Natural killer cell treated with Interleukin-12 subunit alpha and Interleukin-12 subunit beta and Interleukin-15 and Interleukin-18, amount 100 ng/mL, for 72 hours (primary cell): Measurements from ENCODE around the gene PARP2. TPM values are rescaled to one million over a fixed set of nuclear protein-coding genes. Genes with fewer than 3 reads are reported as not detected.
A peak's percentile ranks its signal among the peaks of the same experiment; 100 is the strongest.

ENCODE experiments used
- ATAC-seq, 2 donors: fragments of 150-1000 bp; cut with Tn5 transposase in 1 of 2; sonication (Bioruptor Pico), chemical (Tn5 transposase) in 1 of 2; 2 replicates each; pipeline ENCODE4 v1.10.0; 2021
- DNase-seq: peaks from one replicate; pipeline ENCODE4 v3.0.0; 2022; ENCODE audit warnings: low spot score
- H3K27ac Mint-ChIP-seq, 2 donors: 1 replicate in 1 of 2; 2 replicates in 1 of 2; pipeline ENCODE4 v1.8.0; 2022; ENCODE audit warnings: mixed read lengths in 2 of 2, mild to moderate bottlenecking in 1 of 2, moderate library complexity in 1 of 2
- H3K27me3 Mint-ChIP-seq, 2 donors: 1 replicate in 1 of 2; 2 replicates in 1 of 2; pipeline ENCODE4 v1.8.0; 2022; ENCODE audit warnings: mixed read lengths in 2 of 2
- H3K36me3 Mint-ChIP-seq: one replicate; pipeline ENCODE4 v1.8.0; 2022; ENCODE audit warnings: mixed read lengths
- H3K4me1 Mint-ChIP-seq, 2 donors: 1 replicate in 1 of 2; 2 replicates in 1 of 2; pipeline ENCODE4 v1.8.0; 2022; ENCODE audit warnings: low read depth in 2 of 2, mixed read lengths in 2 of 2, mild to moderate bottlenecking in 1 of 2
- H3K4me3 Mint-ChIP-seq: one replicate; pipeline ENCODE4 v1.8.0; 2022; ENCODE audit warnings: mixed read lengths
- H3K9me3 Mint-ChIP-seq: 2 replicates; pipeline ENCODE4 v1.8.0; 2022; ENCODE audit warnings: mixed read lengths
- total RNA-seq, 2 donors: library from RNA; stranded (reverse); gene quantifications; one replicate each; pipeline ENCODE4 v1.2.3, GENCODE V29; 2022

PARP2 gene
- total RNA-seq = 10 to 100 TPM; 23.7 to 37.2 TPM

GRCh38 chr14:20343092-20343861 is at the start of gene PARP2:
Gene PARP2, plus strand, starts transcription at chr14:20343635. Its CDS starts 7 bp downstream, at chr14:20343642.
- peaks cover 6 to 12% of the 10 kb centered on the region in 2 donors for H3K4me1 Mint-ChIP-seq
- DNase-seq (peak; percentile 96), ATAC-seq (peak; percentile 95 to 96)
- peak within 1 kb of the TSS; percentile 81 to 93 for H3K27ac Mint-ChIP-seq
- peaks cover 5% of the 10 kb centered on the region for H3K36me3 Mint-ChIP-seq
- no peaks in the 10 kb centered on the region for H3K27me3 Mint-ChIP-seq
- peak within 1 kb of the TSS; percentile 86 for H3K4me3 Mint-ChIP-seq
- no peaks in the 10 kb centered on the region for H3K9me3 Mint-ChIP-seq

GRCh38 chr14:20294636-20295035 is 48.8 kb upstream of the PARP2 start:
- ATAC-seq (no peak), DNase-seq (no peak)
- no peak overlapping the region for H3K4me3 Mint-ChIP-seq
- H3K36me3 Mint-ChIP-seq = peaks cover 53% of the 10 kb centered on the region
- H3K9me3 Mint-ChIP-seq = no peaks in the 10 kb centered on the region
- no peaks in the 10 kb centered on the region for H3K27me3 Mint-ChIP-seq
- no peak overlapping the region for H3K27ac Mint-ChIP-seq
- peaks cover 2 to 6% of the 10 kb centered on the region in 2 donors for H3K4me1 Mint-ChIP-seq

- Mint-ChIP-seq H3K9me3 (no peaks in the 10 kb centered on the region), H3K36me3 (peaks cover 50% of the 10 kb centered on the region), H3K27ac (no peak overlapping the region), H3K27me3 (no peaks in the 10 kb centered on the region), H3K4me3 (no peak overlapping the region), H3K4me1 (peaks cover 2 to 6% of the 10 kb centered on the region in 2 donors)
- DNase-seq (no peak), ATAC-seq (peak in 1 of 2 donors; percentile 49)
These were observed 48.4 kb upstream of the PARP2 start for GRCh38 chr14:20295067-20295466.

- peaks cover 25 to 41% of the 10 kb centered on the region in 2 donors for H3K4me1 Mint-ChIP-seq
- no peaks in the 10 kb centered on the region for H3K27me3 Mint-ChIP-seq
- no peaks in the 10 kb centered on the region for H3K9me3 Mint-ChIP-seq
- ATAC-seq (peak in 1 of 2 donors; percentile 59), DNase-seq (no peak)
- H3K27ac Mint-ChIP-seq = no peak overlapping the region
- H3K36me3 Mint-ChIP-seq = peaks cover 22% of the 10 kb centered on the region
- no peak overlapping the region for H3K4me3 Mint-ChIP-seq
These were observed 41.2 kb upstream of the PARP2 start for GRCh38 chr14:20302042-20302755.

- Mint-ChIP-seq H3K36me3 (peaks cover 10% of the 10 kb centered on the region), H3K4me3 (peak within 1 kb of the TSS; percentile 93), H3K27ac (peak within 1 kb of the TSS; percentile 72 to 88), H3K27me3 (no peaks in the 10 kb centered on the region), H3K4me1 (peaks cover 25 to 41% of the 10 kb centered on the region in 2 donors), H3K9me3 (no peaks in the 10 kb centered on the region)
- ATAC-seq (peak; percentile 96 to 97), DNase-seq (peak; percentile 90)
These were observed 38.0 kb upstream of the PARP2 start, which contains the start of gene TTC5 for GRCh38 chr14:20305265-20306078. Gene TTC5, minus strand, starts transcription at chr14:20305951. Its CDS starts 14 bp downstream, at chr14:20305937.

GRCh38 chr14:20306079-20306423 is 37.4 kb upstream of the PARP2 start:
- no peak for ATAC-seq
- DNase-seq = no peak

GRCh38 chr14:20314026-20314425 is 29.4 kb upstream of the PARP2 start:
- Mint-ChIP-seq H3K9me3 (no peaks in the 10 kb centered on the region), H3K27ac (no peak overlapping the region), H3K27me3 (no peaks in the 10 kb centered on the region), H3K36me3 (peaks cover 20% of the 10 kb centered on the region), H3K4me1 (no peaks in the 10 kb centered on the region), H3K4me3 (no peak overlapping the region)
- DNase-seq = no peak
- no peak for ATAC-seq

More at GRCh38 chr14:20306079-20306423, 37.4 kb upstream of the PARP2 start:
- peak overlapping the region; percentile 93 for H3K4me3 Mint-ChIP-seq
- peaks cover 4% of the 10 kb centered on the region for H3K36me3 Mint-ChIP-seq
- no peaks in the 10 kb centered on the region for H3K9me3 Mint-ChIP-seq
- H3K27ac Mint-ChIP-seq = peak overlapping the region; percentile 72 to 88
- peaks cover 23 to 38% of the 10 kb centered on the region in 2 donors for H3K4me1 Mint-ChIP-seq
- H3K27me3 Mint-ChIP-seq = no peaks in the 10 kb centered on the region

- peaks cover 14% of the 10 kb centered on the region for H3K36me3 Mint-ChIP-seq
- H3K4me1 Mint-ChIP-seq = no peaks in the 10 kb centered on the region
- no peaks in the 10 kb centered on the region for H3K9me3 Mint-ChIP-seq
- H3K27ac Mint-ChIP-seq = no peak overlapping the region
- no peak overlapping the region for H3K4me3 Mint-ChIP-seq
- ATAC-seq (no peak), DNase-seq (no peak)
- H3K27me3 Mint-ChIP-seq = no peaks in the 10 kb centered on the region
These were observed 25.7 kb upstream of the PARP2 start for GRCh38 chr14:20317720-20318119.

GRCh38 chr14:20327005-20327869 is 16.2 kb upstream of the PARP2 start:
- DNase-seq (no peak), ATAC-seq (no peak)
- Mint-ChIP-seq H3K4me1 (peaks cover 11 to 32% of the 10 kb centered on the region in 2 donors), H3K9me3 (no peaks in the 10 kb centered on the region), H3K36me3 (peaks cover 10% of the 10 kb centered on the region), H3K27me3 (no peaks in the 10 kb centered on the region), H3K4me3 (no peak overlapping the region), H3K27ac (peak overlapping the region; percentile 16 to 26)

GRCh38 chr14:20328705-20329104 is 14.7 kb upstream of the PARP2 start:
- ATAC-seq = no peak
- Mint-ChIP-seq H3K36me3 (peaks cover 10% of the 10 kb centered on the region), H3K4me3 (no peak overlapping the region), H3K27ac (no peak overlapping the region), H3K9me3 (no peaks in the 10 kb centered on the region), H3K4me1 (peaks cover 21 to 44% of the 10 kb centered on the region in 2 donors), H3K27me3 (no peaks in the 10 kb centered on the region)
- DNase-seq = no peak

- H3K36me3 Mint-ChIP-seq = peaks cover 8% of the 10 kb centered on the region
- no peak for ATAC-seq
- H3K4me1 Mint-ChIP-seq = peaks cover 21 to 44% of the 10 kb centered on the region in 2 donors
- H3K9me3 Mint-ChIP-seq = no peaks in the 10 kb centered on the region
- H3K27me3 Mint-ChIP-seq = no peaks in the 10 kb centered on the region
- H3K4me3 Mint-ChIP-seq = no peak overlapping the region
- no peak for DNase-seq
- H3K27ac Mint-ChIP-seq = no peak overlapping the region
These were observed 14.1 kb upstream of the PARP2 start for GRCh38 chr14:20329355-20329754.

- no peaks in the 10 kb centered on the region for H3K9me3 Mint-ChIP-seq
- H3K27me3 Mint-ChIP-seq = no peaks in the 10 kb centered on the region
- H3K36me3 Mint-ChIP-seq = peaks cover 5% of the 10 kb centered on the region
- H3K27ac Mint-ChIP-seq = peak overlapping the region in 1 of 2 donors; percentile 80
- H3K4me3 Mint-ChIP-seq = peak overlapping the region; percentile 96
- ATAC-seq (no peak), DNase-seq (no peak)
- peaks cover 21 to 44% of the 10 kb centered on the region in 2 donors for H3K4me1 Mint-ChIP-seq
These were observed 12.3 kb upstream of the PARP2 start for GRCh38 chr14:20331053-20331613.
